Ovary (tissue), 3 donors: Measurements from ENCODE around the gene ENO1.

Source experiments
- CTCF ChIP-seq, 3 donors: fragments of 450-650 bp in 2 of 3; fragments of 200-600 bp in 1 of 3; IDR thresholded peaks; one replicate each; pipeline versions ENCODE4 v1.5.1 to v1.8.0; 2016 to 2022; ENCODE audit warnings: antibody characterized with exemption in 3 of 3, mild to moderate bottlenecking in 1 of 3
- POLR2A ChIP-seq: fragments of 450-650 bp; IDR thresholded peaks from one replicate; pipeline ENCODE4 v1.6.1; 2017; ENCODE audit warnings: antibody characterized with exemption, mild to moderate bottlenecking, moderate library complexity
- donor health status: DM: no; HTN: no; CAD: no.

- TF ChIP-seq CTCF (IDR thresholded peaks at IDR 0.05) (no peak), POLR2A (no peak)
These were observed 4.8 kb downstream of the ENO1 start for GRCh38 chr1:8873506-8874229.
